Astrocyte of the cerebellum (primary cell): ENCODE results near the gene ROR2.

Experiments used
- DNase-seq: peaks from one replicate; pipeline ENCODE4 v3.0.0-alpha.2; 2011; ENCODE audit warnings: low read depth
- H3K4me3 ChIP-seq: 2 replicates; pipeline ENCODE4 v1.5.1; 2011; ENCODE audit warnings: mild to moderate bottlenecking, low read depth, low read length, moderate library complexity
- CTCF ChIP-seq: IDR thresholded peaks from 2 replicates; pipeline ENCODE4 v1.5.1; 2012; ENCODE audit warnings: low read length, low read depth, moderate library complexity, mild to moderate bottlenecking; ENCODE audit errors: missing control alignments
- in situ Hi-C: cut with HindIII; loops from 2 replicates; pipeline ENCODE4 v1.10.0; 2017; ENCODE audit warnings: low sequenced_read_pairs

Gene ROR2

GRCh38 chr9:91562416-91562815, 387.6 kb downstream of the ROR2 start:
- H3K4me3 ChIP-seq, result no peak overlapping the region
- DNase-seq, result no peak
- no peak for TF ChIP-seq CTCF
- in situ Hi-C loops, result no loop called here

- no peak overlapping the region for H3K4me3 ChIP-seq
- TF ChIP-seq CTCF, result no peak
- DNase-seq, result no peak
- in situ Hi-C loops, result no loop called here
Observed at GRCh38 chr9:91560301-91560700, 389.7 kb downstream of the ROR2 start.

GRCh38 chr9:91558879-91559278, 391.1 kb downstream of the ROR2 start:
- H3K4me3 ChIP-seq, result no peak overlapping the region
- DNase-seq, result no peak
- in situ Hi-C loops, result no loop called here
- no peak for TF ChIP-seq CTCF

GRCh38 chr9:91558395-91558794, 391.6 kb downstream of the ROR2 start:
- no peak for TF ChIP-seq CTCF
- no peak overlapping the region for H3K4me3 ChIP-seq
- in situ Hi-C loops, result no loop called here
- DNase-seq, result no peak

- in situ Hi-C loops, result no loop called here
- H3K4me3 ChIP-seq, result no peak overlapping the region
- TF ChIP-seq CTCF, result no peak
- no peak for DNase-seq
Observed at GRCh38 chr9:91557327-91557726, 392.7 kb downstream of the ROR2 start.

- TF ChIP-seq CTCF, result no peak
- in situ Hi-C loops, result no loop called here
- DNase-seq, result no peak
- no peak overlapping the region for H3K4me3 ChIP-seq
Observed at GRCh38 chr9:91555132-91555531, 394.9 kb downstream of the ROR2 start.

- TF ChIP-seq CTCF, result no peak
- in situ Hi-C loops, result no loop called here
- no peak overlapping the region for H3K4me3 ChIP-seq
- no peak for DNase-seq
Observed at GRCh38 chr9:91549177-91549576, 400.9 kb downstream of the ROR2 start.
